Progenitor cell of endocrine pancreas (in vitro differentiated cells): ENCODE results near the gene MARVELD1. TPM values are rescaled to one million over a fixed set of nuclear protein-coding genes. Genes with fewer than 3 reads are reported as not detected.
A peak's percentile ranks its signal among the peaks of the same experiment; 100 is the strongest.

Experiments used
- DNase-seq: peaks from one replicate; pipeline ENCODE4 v3.0.0; 2021; ENCODE audit warnings: low spot score; ENCODE audit not compliant: unreplicated experiment
- H3K27ac Mint-ChIP-seq: 2 replicates; pipeline ENCODE4 v1.8.0; 2021; ENCODE audit warnings: mild to moderate bottlenecking, moderate library complexity, mixed read lengths
- H3K27me3 Mint-ChIP-seq: 2 replicates; pipeline ENCODE4 v1.8.0; 2021; ENCODE audit warnings: mixed read lengths
- H3K36me3 Mint-ChIP-seq: 2 replicates; pipeline ENCODE4 v1.8.0; 2022; ENCODE audit warnings: mixed read lengths; ENCODE audit not compliant: insufficient read depth
- H3K4me1 Mint-ChIP-seq: 2 replicates; pipeline ENCODE4 v1.8.0; 2021; ENCODE audit warnings: low read depth, mixed read lengths
- H3K4me3 Mint-ChIP-seq: 2 replicates; pipeline ENCODE4 v1.8.0; 2021; ENCODE audit warnings: low read depth, mild to moderate bottlenecking, moderate library complexity, mixed read lengths
- H3K9me3 Mint-ChIP-seq: 2 replicates; pipeline ENCODE4 v1.8.0; 2021; ENCODE audit warnings: low read depth, mixed read lengths
- CTCF ChIP-seq: fragments of 200-600 bp; sonication (generic); IDR thresholded peaks from one replicate; pipeline ENCODE4 v1.5.0; 2021; ENCODE audit warnings: antibody characterized with exemption, mild to moderate bottlenecking; ENCODE audit not compliant: unreplicated experiment
- total RNA-seq: library from RNA; stranded (reverse); gene quantifications from 2 replicates; pipeline ENCODE4 v1.2.1, GENCODE V29; 2021

Gene MARVELD1
- total RNA-seq, 1 donor from 2014 or later, result 14.3 TPM

- no peak for DNase-seq
- H3K9me3 Mint-ChIP-seq, result no peaks in the 10 kb centered on the region
- no peak overlapping the region for H3K27ac Mint-ChIP-seq
- H3K4me1 Mint-ChIP-seq, result no peaks in the 10 kb centered on the region
- no peak for TF ChIP-seq CTCF
- peaks cover 11% of the 10 kb centered on the region for H3K36me3 Mint-ChIP-seq
- H3K27me3 Mint-ChIP-seq, result no peaks in the 10 kb centered on the region
- H3K4me3 Mint-ChIP-seq, result no peak overlapping the region
These were observed 39.6 kb upstream of the MARVELD1 start for GRCh38 chr10:97673736-97674525.

- TF ChIP-seq CTCF, result no peak
- Mint-ChIP-seq H3K9me3 (no peaks in the 10 kb centered on the region), H3K36me3 (peaks cover 11% of the 10 kb centered on the region), H3K27ac (no peak overlapping the region), H3K27me3 (no peaks in the 10 kb centered on the region), H3K4me1 (no peaks in the 10 kb centered on the region), H3K4me3 (no peak overlapping the region)
- DNase-seq, result no peak
These were observed 38.3 kb upstream of the MARVELD1 start for GRCh38 chr10:97675222-97675621.

GRCh38 chr10:97676770-97677581 is 36.6 kb upstream of the MARVELD1 start:
- Mint-ChIP-seq H3K4me3 (no peak overlapping the region), H3K27ac (no peak overlapping the region), H3K36me3 (peaks cover 8% of the 10 kb centered on the region), H3K9me3 (no peaks in the 10 kb centered on the region), H3K27me3 (no peaks in the 10 kb centered on the region), H3K4me1 (no peaks in the 10 kb centered on the region)
- DNase-seq, result peak; percentile 20
- peak; percentile 91 for TF ChIP-seq CTCF

GRCh38 chr10:97679594-97679993 is 33.9 kb upstream of the MARVELD1 start:
- H3K4me1 Mint-ChIP-seq, result peaks cover 7% of the 10 kb centered on the region
- peaks cover 3% of the 10 kb centered on the region for H3K36me3 Mint-ChIP-seq
- H3K9me3 Mint-ChIP-seq, result no peaks in the 10 kb centered on the region
- H3K4me3 Mint-ChIP-seq, result no peak overlapping the region
- no peak for DNase-seq
- H3K27me3 Mint-ChIP-seq, result no peaks in the 10 kb centered on the region
- no peak overlapping the region for H3K27ac Mint-ChIP-seq
- no peak for TF ChIP-seq CTCF

- no peak for TF ChIP-seq CTCF
- H3K4me3 Mint-ChIP-seq, result no peak overlapping the region
- DNase-seq, result no peak
- no peaks in the 10 kb centered on the region for H3K27me3 Mint-ChIP-seq
- no peaks in the 10 kb centered on the region for H3K9me3 Mint-ChIP-seq
- peaks cover 7% of the 10 kb centered on the region for H3K4me1 Mint-ChIP-seq
- H3K36me3 Mint-ChIP-seq, result no peaks in the 10 kb centered on the region
- H3K27ac Mint-ChIP-seq, result no peak overlapping the region
These were observed 31.5 kb upstream of the MARVELD1 start for GRCh38 chr10:97682042-97682441.
